Liver (tissue), 9 donors: ENCODE results near the gene EPHB4. TPM values are rescaled to one million over a fixed set of nuclear protein-coding genes. Genes with fewer than 3 reads are reported as not detected.
A peak's percentile ranks its signal among the peaks of the same experiment; 100 is the strongest.

Experiments used
- DNase-seq: peaks from one replicate; pipeline ENCODE4 v3.0.0-alpha.2; 2017; ENCODE audit warnings: low spot score
- H3K27ac ChIP-seq, 2 donors: one replicate each; pipeline ENCODE4 v1.7.0; 2013; ENCODE audit warnings: inconsistent platforms in 2 of 2, low read length in 2 of 2, control low read depth in 1 of 2, low read depth in 1 of 2, mild to moderate bottlenecking in 1 of 2
- H3K27me3 ChIP-seq, 4 donors: one replicate each; pipeline versions ENCODE4 v1.6.1 to v1.7.0; 2013; ENCODE audit warnings: low read length in 3 of 4, inconsistent platforms in 1 of 4, mild to moderate bottlenecking in 1 of 4, moderate library complexity in 1 of 4; ENCODE audit not compliant: control insufficient read depth in 4 of 4, insufficient read depth in 4 of 4
- H3K36me3 ChIP-seq, 4 donors: one replicate each; pipeline versions ENCODE4 v1.6.1 to v1.7.0; 2013; ENCODE audit warnings: low read length in 3 of 4, mild to moderate bottlenecking in 3 of 4, low read depth in 1 of 4, moderate library complexity in 1 of 4; ENCODE audit not compliant: control insufficient read depth in 4 of 4, insufficient read depth in 3 of 4
- H3K4me1 ChIP-seq, 4 donors: one replicate each; pipeline versions ENCODE4 v1.6.1 to v1.7.0; 2013; ENCODE audit warnings: low read length in 3 of 4, mild to moderate bottlenecking in 3 of 4, moderate library complexity in 1 of 4; ENCODE audit not compliant: control insufficient read depth in 4 of 4, insufficient read depth in 4 of 4
- H3K4me3 ChIP-seq, 3 donors: one replicate each; pipeline versions ENCODE4 v1.6.1 to v1.7.0; 2013; ENCODE audit warnings: low read length in 3 of 3, control low read depth in 1 of 3, low read depth in 1 of 3, mild to moderate bottlenecking in 1 of 3
- H3K9ac ChIP-seq, 2 donors: one replicate each; pipeline ENCODE4 v1.7.0; 2013; ENCODE audit warnings: low read length in 2 of 2, mild to moderate bottlenecking in 2 of 2, moderate library complexity in 2 of 2, control low read depth in 1 of 2, low read depth in 1 of 2
- H3K9me3 ChIP-seq, 4 donors: one replicate each; pipeline versions ENCODE4 v1.6.1 to v1.7.0; 2013; ENCODE audit warnings: low read length in 3 of 4; ENCODE audit not compliant: control insufficient read depth in 4 of 4
- ATF3 ChIP-seq: IDR thresholded peaks from 2 replicates; pipeline ENCODE4 v1.6.1; 2016; ENCODE audit warnings: antibody characterized with exemption
- CTCF ChIP-seq: fragments of 150-350 bp; IDR thresholded peaks from 2 replicates; pipeline ENCODE4 v1.5.1; 2017; ENCODE audit warnings: improper control_type of control experiment, low read depth, low read length; ENCODE audit not compliant: missing input control
- EGR1 ChIP-seq, 2 donors: IDR thresholded peaks; 2 replicates each; pipeline ENCODE4 v1.6.1; 2016 to 2018; ENCODE audit warnings: antibody characterized with exemption in 2 of 2, low read depth in 2 of 2
- FOXA1 ChIP-seq: IDR thresholded peaks from 2 replicates; pipeline ENCODE4 v1.6.1; 2016; ENCODE audit warnings: antibody characterized with exemption
- FOXA2 ChIP-seq: IDR thresholded peaks from 2 replicates; pipeline ENCODE4 v1.6.1; 2016; ENCODE audit warnings: antibody characterized with exemption
- GABPA ChIP-seq, 2 donors: IDR thresholded peaks in 1 of 2; conservative IDR thresholded peaks in 1 of 2; 2 replicates each; pipeline ENCODE4 v1.6.1; 2016; ENCODE audit warnings: antibody characterized with exemption in 2 of 2, mild to moderate bottlenecking in 1 of 2, moderate library complexity in 1 of 2
- HNF4A ChIP-seq, 2 donors: conservative IDR thresholded peaks; 2 replicates each; pipeline ENCODE4 v1.6.1; 2016; ENCODE audit warnings: antibody characterized with exemption in 2 of 2, mild to moderate bottlenecking in 2 of 2
- HNF4G ChIP-seq: IDR thresholded peaks from 2 replicates; pipeline ENCODE4 v1.6.1; 2016; ENCODE audit warnings: antibody characterized with exemption
- JUND ChIP-seq, 2 donors: IDR thresholded peaks; 2 replicates each; pipeline ENCODE4 v1.6.1; 2016; ENCODE audit warnings: antibody characterized with exemption in 2 of 2
- NR2F2 ChIP-seq: IDR thresholded peaks from 2 replicates; pipeline ENCODE4 v1.6.1; 2016; ENCODE audit warnings: antibody characterized with exemption
- RAD21 ChIP-seq, 2 donors: IDR thresholded peaks; 2 replicates each; pipeline ENCODE4 v1.6.1; 2016; ENCODE audit warnings: antibody characterized with exemption in 2 of 2, mild to moderate bottlenecking in 2 of 2
- RXRA ChIP-seq, 2 donors: IDR thresholded peaks; 2 replicates each; pipeline ENCODE4 v1.6.1; 2017 to 2018; ENCODE audit warnings: antibody characterized with exemption in 2 of 2, mild to moderate bottlenecking in 1 of 2
- SP1 ChIP-seq: IDR thresholded peaks from 2 replicates; pipeline ENCODE4 v1.6.1; 2018; ENCODE audit warnings: antibody characterized with exemption, mild to moderate bottlenecking
- TAF1 ChIP-seq: conservative IDR thresholded peaks from 2 replicates; pipeline ENCODE4 v1.6.1; 2016; ENCODE audit warnings: antibody characterized with exemption, mild to moderate bottlenecking
- YY1 ChIP-seq: IDR thresholded peaks from 2 replicates; pipeline ENCODE4 v1.6.1; 2016; ENCODE audit warnings: antibody characterized with exemption, mild to moderate bottlenecking
- WGBS: extraction: QIAGEN DNeasy Blood & Tissue Kit; methylation state at CpG from one replicate; pipeline ENCODE4 v1.1.7; 2013; 5-methylcytosine and 5-hydroxymethylcytosine counted together
- polyA plus RNA-seq, 2 donors: library from polyadenylated mRNA; stranded (reverse) in 1 of 2; unstranded in 1 of 2; fragments of 200-250 nt in 1 of 2; fragments of >200 nt in 1 of 2; fragmentation: Nextera tagmentation in 1 of 2; extraction: Ambion mirVana in 1 of 2; gene quantifications; one replicate each; pipeline versions ENCODE4 v1.2.1 to v1.2.3, GENCODE V29; 2013 to 2015
- total RNA-seq, 2 donors: library from RNA; depleted of rRNA; stranded (reverse); fragments of >200 nt; gene quantifications; one replicate each; pipeline ENCODE4 v1.2.3, GENCODE V29; 2014
- TF ChIP-seq, protein P1 (sequence below): IDR thresholded peaks from 2 replicates; pipeline ENCODE4 v1.6.1; 2016; ENCODE audit warnings: antibody characterized with exemption
- TF ChIP-seq, protein P2 (sequence below): IDR thresholded peaks from 2 replicates; pipeline ENCODE4 v1.6.1; 2016; ENCODE audit warnings: antibody characterized with exemption, mild to moderate bottlenecking
- TF ChIP-seq, protein P3 (sequence below): IDR thresholded peaks from 2 replicates; pipeline ENCODE4 v1.6.1; 2016; ENCODE audit warnings: antibody characterized with exemption
- donor health status: healthy.
- donor health status: healthy.
- donor health status: healthy.
- donor health status: healthy.
- donor health status: healthy.

Gene EPHB4
- total and polyA plus RNA-seq, 4 donors = 14.4 to 53.0 (median 50.0) TPM

- Histone ChIP-seq H3K36me3 (peaks cover 0 to 20% (median 12%) of the 10 kb centered on the region in 4 donors), H3K9me3 (no peaks in the 10 kb centered on the region), H3K4me3 (peak within 1 kb of the TSS; percentile 68 to 80 (median 79)), H3K9ac (peak within 1 kb of the TSS; percentile 70 to 78), H3K4me1 (peaks cover 13 to 36% (median 20%) of the 10 kb centered on the region in 4 donors), H3K27me3 (no peaks in the 10 kb centered on the region), H3K27ac (peak within 1 kb of the TSS; percentile 92 to 99)
- DNase-seq = peak; percentile 72
- WGBS = 1% methylated on average over 42 of the region's 42 CpGs
- TF ChIP-seq CTCF = no peak
- no peak for TF ChIP-seq TAF1
- no peak for TF ChIP-seq FOXA2
- TF ChIP-seq HNF4A (conservative IDR thresholded peaks at IDR 0.05) = peak in 1 of 2 donors; percentile 14
- TF ChIP-seq NR2F2 = no peak
- no peak for TF ChIP-seq FOXA1
- TF ChIP-seq SP1 = peak; percentile 36
- peak; percentile 64 to 79 for TF ChIP-seq JUND (IDR thresholded peaks at IDR 0.05)
Observed at GRCh38 chr7:100867040-100867775, 39.9 kb upstream of the EPHB4 start, which contains the start of gene TRIP6. TSS of gene TRIP6 (plus strand) at chr7:100867387. CDS start at chr7:100867498, 111 bp downstream.

GRCh38 chr7:100866729-100867039 lies 39.4 kb upstream of the EPHB4 start:
- H3K27me3 ChIP-seq = no peaks in the 10 kb centered on the region
- H3K4me1 ChIP-seq = peaks cover 13 to 36% (median 20%) of the 10 kb centered on the region in 4 donors
- peak overlapping the region in 2 of 3 donors; percentile 79 to 80 for H3K4me3 ChIP-seq
- H3K9ac ChIP-seq = no peak overlapping the region
- no peaks in the 10 kb centered on the region for H3K9me3 ChIP-seq
- TF ChIP-seq JUND (IDR thresholded peaks at IDR 0.05) = no peak
- no peak for TF ChIP-seq FOXA1
- no peak for TF ChIP-seq FOXA2
- no peak for TF ChIP-seq HNF4A (conservative IDR thresholded peaks at IDR 0.05)
- no peak for TF ChIP-seq RAD21 (IDR thresholded peaks at IDR 0.05)
- no peak for TF ChIP-seq HNF4G
- TF ChIP-seq EGR1 (IDR thresholded peaks at IDR 0.05; ENCODE audit: low read depth in 2 of 2) = no peak
- TF ChIP-seq YY1 = no peak
- TF ChIP-seq, protein P1, sequence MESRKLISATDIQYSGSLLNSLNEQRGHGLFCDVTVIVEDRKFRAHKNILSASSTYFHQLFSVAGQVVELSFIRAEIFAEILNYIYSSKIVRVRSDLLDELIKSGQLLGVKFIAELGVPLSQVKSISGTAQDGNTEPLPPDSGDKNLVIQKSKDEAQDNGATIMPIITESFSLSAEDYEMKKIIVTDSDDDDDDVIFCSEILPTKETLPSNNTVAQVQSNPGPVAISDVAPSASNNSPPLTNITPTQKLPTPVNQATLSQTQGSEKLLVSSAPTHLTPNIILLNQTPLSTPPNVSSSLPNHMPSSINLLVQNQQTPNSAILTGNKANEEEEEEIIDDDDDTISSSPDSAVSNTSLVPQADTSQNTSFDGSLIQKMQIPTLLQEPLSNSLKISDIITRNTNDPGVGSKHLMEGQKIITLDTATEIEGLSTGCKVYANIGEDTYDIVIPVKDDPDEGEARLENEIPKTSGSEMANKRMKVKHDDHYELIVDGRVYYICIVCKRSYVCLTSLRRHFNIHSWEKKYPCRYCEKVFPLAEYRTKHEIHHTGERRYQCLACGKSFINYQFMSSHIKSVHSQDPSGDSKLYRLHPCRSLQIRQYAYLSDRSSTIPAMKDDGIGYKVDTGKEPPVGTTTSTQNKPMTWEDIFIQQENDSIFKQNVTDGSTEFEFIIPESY = no peak
- TF ChIP-seq RXRA (IDR thresholded peaks at IDR 0.05) = no peak
- no peak for TF ChIP-seq NR2F2
- no peak for TF ChIP-seq TAF1
- TF ChIP-seq, protein P2, sequence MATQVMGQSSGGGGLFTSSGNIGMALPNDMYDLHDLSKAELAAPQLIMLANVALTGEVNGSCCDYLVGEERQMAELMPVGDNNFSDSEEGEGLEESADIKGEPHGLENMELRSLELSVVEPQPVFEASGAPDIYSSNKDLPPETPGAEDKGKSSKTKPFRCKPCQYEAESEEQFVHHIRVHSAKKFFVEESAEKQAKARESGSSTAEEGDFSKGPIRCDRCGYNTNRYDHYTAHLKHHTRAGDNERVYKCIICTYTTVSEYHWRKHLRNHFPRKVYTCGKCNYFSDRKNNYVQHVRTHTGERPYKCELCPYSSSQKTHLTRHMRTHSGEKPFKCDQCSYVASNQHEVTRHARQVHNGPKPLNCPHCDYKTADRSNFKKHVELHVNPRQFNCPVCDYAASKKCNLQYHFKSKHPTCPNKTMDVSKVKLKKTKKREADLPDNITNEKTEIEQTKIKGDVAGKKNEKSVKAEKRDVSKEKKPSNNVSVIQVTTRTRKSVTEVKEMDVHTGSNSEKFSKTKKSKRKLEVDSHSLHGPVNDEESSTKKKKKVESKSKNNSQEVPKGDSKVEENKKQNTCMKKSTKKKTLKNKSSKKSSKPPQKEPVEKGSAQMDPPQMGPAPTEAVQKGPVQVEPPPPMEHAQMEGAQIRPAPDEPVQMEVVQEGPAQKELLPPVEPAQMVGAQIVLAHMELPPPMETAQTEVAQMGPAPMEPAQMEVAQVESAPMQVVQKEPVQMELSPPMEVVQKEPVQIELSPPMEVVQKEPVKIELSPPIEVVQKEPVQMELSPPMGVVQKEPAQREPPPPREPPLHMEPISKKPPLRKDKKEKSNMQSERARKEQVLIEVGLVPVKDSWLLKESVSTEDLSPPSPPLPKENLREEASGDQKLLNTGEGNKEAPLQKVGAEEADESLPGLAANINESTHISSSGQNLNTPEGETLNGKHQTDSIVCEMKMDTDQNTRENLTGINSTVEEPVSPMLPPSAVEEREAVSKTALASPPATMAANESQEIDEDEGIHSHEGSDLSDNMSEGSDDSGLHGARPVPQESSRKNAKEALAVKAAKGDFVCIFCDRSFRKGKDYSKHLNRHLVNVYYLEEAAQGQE = no peak
- no peak for TF ChIP-seq GABPA (IDR thresholded peaks at IDR 0.05 in 1 of 2, conservative IDR thresholded peaks at IDR 0.05 in 1 of 2)
- TF ChIP-seq, protein P3, sequence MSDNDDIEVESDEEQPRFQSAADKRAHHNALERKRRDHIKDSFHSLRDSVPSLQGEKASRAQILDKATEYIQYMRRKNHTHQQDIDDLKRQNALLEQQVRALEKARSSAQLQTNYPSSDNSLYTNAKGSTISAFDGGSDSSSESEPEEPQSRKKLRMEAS = no peak
- TF ChIP-seq SP1 = no peak
- TF ChIP-seq ATF3 = no peak
- no peak for TF ChIP-seq CTCF
- WGBS = 71% methylated on average over 5 of the region's 5 CpGs
- no peak for DNase-seq
- peak overlapping the region; percentile 92 to 99 for H3K27ac ChIP-seq
- peaks cover 0 to 15% (median 11%) of the 10 kb centered on the region in 4 donors for H3K36me3 ChIP-seq
